ENCODE measurements around the gene GINS1.
A peak's percentile ranks its signal among the peaks of the same experiment; 100 is the strongest.

The GINS1 gene

GRCh38 chr20:25461281-25461650 lies 53.8 kb downstream of the GINS1 start:
- Histone ChIP-seq H3K27me3 (no peaks in the 10 kb centered on the region), H3K4me3 (peak overlapping the region in 6 of 10 experiments; percentile 4 to 37 (median 22); a peak in 6 of 20 replicates), H3K36me3 (peaks cover 0 to 73% (median 30%) of the 10 kb centered on the region in 11 experiments; a peak in 14 of 22 replicates), H3K9me3 (replicated peaks in 1 of 11) (no peaks in the 10 kb centered on the region), H3K27ac (peak overlapping the region; percentile 43 to 86 (median 73); a peak in 21 of 22 replicates), H3K4me1 (peaks cover 38 to 60% (median 48%) of the 10 kb centered on the region in 10 experiments), H3K4me2 (peak overlapping the region; percentile 79 to 97 (median 87)), H3K9ac (peak overlapping the region; percentile 12 to 73 (median 56); a peak in 16 of 22 replicates), H4K20me1 (peaks cover 0 to 3% (median 0%) of the 10 kb centered on the region in 11 experiments; a peak in 1 of 22 replicates)
- TF ChIP-seq Cebpa-rat (IDR thresholded peaks at IDR 0.05), result no peak

- Histone ChIP-seq H3K27me3 (no peaks in the 10 kb centered on the region), H3K4me2 (peak overlapping the region; percentile 79 to 97 (median 87)), H4K20me1 (peaks cover 0 to 3% (median 0%) of the 10 kb centered on the region in 11 experiments; a peak in 1 of 22 replicates), H3K9me3 (replicated peaks in 1 of 11) (no peaks in the 10 kb centered on the region), H3K9ac (peak overlapping the region; percentile 38 to 73 (median 59); a peak in 18 of 22 replicates), H3K4me1 (peaks cover 38 to 60% (median 48%) of the 10 kb centered on the region in 10 experiments), H3K4me3 (peak overlapping the region in 5 of 10 experiments; percentile 4 to 37 (median 10); a peak in 3 of 20 replicates), H3K27ac (peak overlapping the region; percentile 43 to 86 (median 73); a peak in 21 of 22 replicates), H3K36me3 (peaks cover 0 to 80% (median 37%) of the 10 kb centered on the region in 11 experiments; a peak in 15 of 22 replicates)
- TF ChIP-seq Cebpa-rat (IDR thresholded peaks at IDR 0.05), result no peak
Observed at GRCh38 chr20:25461786-25462545, 54.5 kb downstream of the GINS1 start.

- Histone ChIP-seq H3K4me2 (0 out of 22 replicates have a peak overlapping the region, but pooled peaks of 1 of the 11 experiments have one; percentile 12), H3K27me3 (no peaks in the 10 kb centered on the region)
Observed at GRCh38 chr20:25464501-25465242, 57.2 kb downstream of the GINS1 start.

GRCh38 chr20:25465243-25466135 lies 58.0 kb downstream of the GINS1 start:
- H3K27ac ChIP-seq, result peak overlapping the region in 3 of 11 experiments; percentile 16 to 47 (median 21); a peak in 3 of 22 replicates
- no peak overlapping the region for H3K9ac ChIP-seq
- no peak overlapping the region for H3K4me3 ChIP-seq
- H3K27me3 ChIP-seq, result no peaks in the 10 kb centered on the region
- H4K20me1 ChIP-seq, result peaks cover 0 to 11% (median 0%) of the 10 kb centered on the region in 11 experiments; a peak in 1 of 22 replicates
- peaks cover 0 to 74% (median 37%) of the 10 kb centered on the region in 11 experiments; a peak in 15 of 22 replicates for H3K36me3 ChIP-seq
- peaks cover 31 to 67% (median 49%) of the 10 kb centered on the region in 10 experiments for H3K4me1 ChIP-seq
- no peaks in the 10 kb centered on the region for H3K9me3 ChIP-seq (replicated peaks in 1 of 11)
- no peak overlapping the region for H3K4me2 ChIP-seq
- TF ChIP-seq Cebpa-rat (IDR thresholded peaks at IDR 0.05), result no peak

More at GRCh38 chr20:25464501-25465242, 57.2 kb downstream of the GINS1 start:
- Histone ChIP-seq H3K9ac (no peak overlapping the region), H4K20me1 (peaks cover 0 to 7% (median 0%) of the 10 kb centered on the region in 11 experiments; a peak in 1 of 22 replicates), H3K4me1 (peaks cover 35 to 67% (median 49%) of the 10 kb centered on the region in 10 experiments), H3K9me3 (replicated peaks in 1 of 11) (no peaks in the 10 kb centered on the region), H3K27ac (peak overlapping the region in 4 of 11 experiments; percentile 2 to 47 (median 18); a peak in 4 of 22 replicates), H3K4me3 (no peak overlapping the region), H3K36me3 (peaks cover 0 to 78% (median 37%) of the 10 kb centered on the region in 11 experiments; a peak in 15 of 22 replicates)
- no peak for TF ChIP-seq Cebpa-rat (IDR thresholded peaks at IDR 0.05)

- Histone ChIP-seq H3K36me3 (peaks cover 0 to 79% (median 37%) of the 10 kb centered on the region in 11 experiments; a peak in 15 of 22 replicates), H3K4me2 (no peak overlapping the region), H3K4me1 (peaks cover 19 to 67% (median 44%) of the 10 kb centered on the region in 10 experiments), H3K9ac (no peak overlapping the region), H3K27me3 (no peaks in the 10 kb centered on the region), H3K9me3 (replicated peaks in 1 of 11) (peaks cover 0 to 7% (median 5%) of the 10 kb centered on the region in 11 experiments; a peak in 8 of 22 replicates), H3K27ac (no peak overlapping the region), H3K4me3 (no peak overlapping the region), H4K20me1 (peaks cover 0 to 11% (median 0%) of the 10 kb centered on the region in 11 experiments; a peak in 2 of 22 replicates)
- TF ChIP-seq Cebpa-rat (IDR thresholded peaks at IDR 0.05), result no peak
Observed at GRCh38 chr20:25466846-25467245, 59.4 kb downstream of the GINS1 start.

GRCh38 chr20:25467441-25467840 lies 60.0 kb downstream of the GINS1 start:
- no peak for TF ChIP-seq Cebpa-rat (IDR thresholded peaks at IDR 0.05)
- no peak overlapping the region for H3K4me2 ChIP-seq
- H3K36me3 ChIP-seq, result peaks cover 0 to 79% (median 37%) of the 10 kb centered on the region in 11 experiments; a peak in 15 of 22 replicates
- H3K9ac ChIP-seq, result no peak overlapping the region
- H3K9me3 ChIP-seq (replicated peaks in 1 of 11), result peaks cover 0 to 8% (median 5%) of the 10 kb centered on the region in 11 experiments; a peak in 8 of 22 replicates
- no peak overlapping the region for H3K4me3 ChIP-seq
- peaks cover 13 to 64% (median 38%) of the 10 kb centered on the region in 10 experiments for H3K4me1 ChIP-seq
- H3K27me3 ChIP-seq, result no peaks in the 10 kb centered on the region
- peaks cover 0 to 11% (median 0%) of the 10 kb centered on the region in 11 experiments; a peak in 2 of 22 replicates for H4K20me1 ChIP-seq
- 0 out of 22 replicates have a peak overlapping the region, but pooled peaks of 1 of the 11 experiments have one; percentile 15 for H3K27ac ChIP-seq

- peak overlapping the region in 7 of 11 experiments; percentile 6 to 37 (median 32); a peak in 9 of 22 replicates for H3K27ac ChIP-seq
- peaks cover 0 to 74% (median 35%) of the 10 kb centered on the region in 11 experiments; a peak in 15 of 22 replicates for H3K36me3 ChIP-seq
- peaks cover 0 to 8% (median 5%) of the 10 kb centered on the region in 11 experiments; a peak in 8 of 22 replicates for H3K9me3 ChIP-seq (replicated peaks in 1 of 11)
- TF ChIP-seq Cebpa-rat (IDR thresholded peaks at IDR 0.05), result no peak
- peaks cover 0 to 11% (median 0%) of the 10 kb centered on the region in 11 experiments; a peak in 2 of 22 replicates for H4K20me1 ChIP-seq
- no peak overlapping the region for H3K4me2 ChIP-seq
- H3K27me3 ChIP-seq, result no peaks in the 10 kb centered on the region
- H3K4me3 ChIP-seq, result no peak overlapping the region
- H3K4me1 ChIP-seq, result peaks cover 7 to 63% (median 35%) of the 10 kb centered on the region in 10 experiments; a peak in 18 of 20 replicates
- peak overlapping the region in 1 of 11 experiments; percentile 34; a peak in 1 of 22 replicates for H3K9ac ChIP-seq
Observed at GRCh38 chr20:25468126-25469075, 60.9 kb downstream of the GINS1 start.

Data from BLaER1 treated with 17β-estradiol and CSF1 and Interleukin-3, amounts not matched to agents 10 nM and 100 nM (cell line).